Measurements from ENCODE around the gene COMMD2.

The COMMD2 gene

DNA sequence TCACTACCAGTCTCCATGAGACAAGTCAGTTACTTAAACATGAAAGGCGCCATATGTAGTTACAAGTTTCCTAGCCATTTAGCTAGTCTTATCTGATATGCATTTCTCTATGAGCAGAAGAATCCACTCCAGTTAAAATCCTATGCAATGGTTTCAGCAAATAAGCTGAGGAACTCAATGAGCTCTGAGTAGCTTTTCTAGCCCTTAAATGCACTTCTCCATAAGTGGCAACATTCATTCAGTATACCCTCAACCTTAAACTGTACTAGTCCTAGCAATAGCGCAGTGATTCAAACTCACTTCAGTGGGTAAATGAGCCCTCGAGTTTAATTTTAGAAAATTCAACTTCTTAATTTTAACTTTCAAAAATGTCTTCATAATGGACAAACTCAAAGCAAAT is 7.7 kb downstream of the COMMD2 start:
- TF ChIP-seq, protein P1, sequence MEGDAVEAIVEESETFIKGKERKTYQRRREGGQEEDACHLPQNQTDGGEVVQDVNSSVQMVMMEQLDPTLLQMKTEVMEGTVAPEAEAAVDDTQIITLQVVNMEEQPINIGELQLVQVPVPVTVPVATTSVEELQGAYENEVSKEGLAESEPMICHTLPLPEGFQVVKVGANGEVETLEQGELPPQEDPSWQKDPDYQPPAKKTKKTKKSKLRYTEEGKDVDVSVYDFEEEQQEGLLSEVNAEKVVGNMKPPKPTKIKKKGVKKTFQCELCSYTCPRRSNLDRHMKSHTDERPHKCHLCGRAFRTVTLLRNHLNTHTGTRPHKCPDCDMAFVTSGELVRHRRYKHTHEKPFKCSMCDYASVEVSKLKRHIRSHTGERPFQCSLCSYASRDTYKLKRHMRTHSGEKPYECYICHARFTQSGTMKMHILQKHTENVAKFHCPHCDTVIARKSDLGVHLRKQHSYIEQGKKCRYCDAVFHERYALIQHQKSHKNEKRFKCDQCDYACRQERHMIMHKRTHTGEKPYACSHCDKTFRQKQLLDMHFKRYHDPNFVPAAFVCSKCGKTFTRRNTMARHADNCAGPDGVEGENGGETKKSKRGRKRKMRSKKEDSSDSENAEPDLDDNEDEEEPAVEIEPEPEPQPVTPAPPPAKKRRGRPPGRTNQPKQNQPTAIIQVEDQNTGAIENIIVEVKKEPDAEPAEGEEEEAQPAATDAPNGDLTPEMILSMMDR (IDR thresholded peaks at IDR 0.05; ENCODE audit: low read depth, low read length) = no peak
- no peak overlapping the region for H3K4me3 ChIP-seq (replicated peaks in 1 of 2; ENCODE audit: low read depth in 2 of 2, low read length in 2 of 2)
- DNase-seq (ENCODE audit: low read depth in 2 of 2) = no peak

DNA sequence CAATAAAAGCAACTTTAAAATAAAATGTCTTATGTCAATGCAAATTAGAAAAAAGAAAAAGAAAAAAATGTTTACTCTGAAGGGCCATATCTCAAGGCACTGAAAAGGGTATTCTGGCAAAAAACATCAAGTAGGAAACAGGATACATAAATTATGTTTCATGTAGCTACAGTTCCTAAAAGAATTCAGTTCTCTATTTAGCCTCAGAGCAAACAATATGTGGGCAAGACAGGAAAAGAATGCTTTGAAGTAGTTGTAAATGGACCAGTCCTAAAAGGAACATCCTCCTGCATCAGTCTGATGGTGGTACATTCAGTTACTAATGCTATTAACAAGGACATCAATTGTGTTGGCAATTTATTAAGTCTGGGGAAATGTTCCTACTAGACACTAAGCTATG is 8.1 kb downstream of the COMMD2 start:
- TF ChIP-seq, protein P1 (IDR thresholded peaks at IDR 0.05; ENCODE audit: low read depth, low read length) = no peak
- no peak for DNase-seq (ENCODE audit: low read depth in 2 of 2)
- H3K4me3 ChIP-seq (replicated peaks in 1 of 2; ENCODE audit: low read depth in 2 of 2, low read length in 2 of 2) = no peak overlapping the region

DNA sequence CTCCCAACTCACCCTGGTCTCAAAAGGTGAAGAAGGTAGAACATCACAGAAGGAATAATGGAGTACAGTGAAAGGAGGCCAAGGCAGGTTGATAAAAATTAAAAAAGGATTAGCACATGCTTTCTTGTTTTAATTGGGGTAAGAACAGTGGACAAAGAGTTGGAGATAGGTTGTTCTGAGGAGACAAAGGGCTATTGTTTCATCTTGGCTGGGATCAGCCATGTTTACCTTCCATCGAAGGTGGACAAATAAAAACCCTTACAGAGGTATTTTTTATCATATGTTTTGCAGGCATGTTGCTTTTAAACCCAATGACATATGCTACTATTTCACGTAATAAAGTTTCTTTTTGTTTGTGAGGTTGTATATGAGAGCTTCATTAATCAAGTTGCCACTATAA is 12.9 kb downstream of the COMMD2 start:
- H3K4me3 ChIP-seq (replicated peaks in 1 of 2; ENCODE audit: low read depth in 2 of 2, low read length in 2 of 2) = no peak overlapping the region
- DNase-seq (ENCODE audit: low read depth in 2 of 2) = no peak
- TF ChIP-seq, protein P1 (IDR thresholded peaks at IDR 0.05; ENCODE audit: low read depth, low read length) = no peak

DNA sequence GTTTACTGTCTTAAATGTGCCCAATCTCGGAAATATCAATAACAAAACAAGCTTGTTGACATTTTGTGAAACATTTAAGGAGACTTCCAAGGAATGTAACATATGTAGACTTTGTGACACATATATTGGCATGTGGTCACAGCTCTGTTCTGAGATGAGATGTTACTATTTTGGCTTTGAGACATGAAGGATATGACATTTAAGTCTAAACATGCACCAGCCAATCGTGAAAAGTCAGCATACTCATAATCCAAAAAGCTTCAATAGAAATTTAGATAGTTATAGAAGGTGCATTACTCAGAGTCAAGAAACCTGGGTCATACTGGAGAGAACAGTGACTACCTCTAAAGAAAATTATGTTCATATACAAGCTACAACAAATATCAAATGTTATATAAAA is 13.4 kb downstream of the COMMD2 start:
- H3K4me3 ChIP-seq (replicated peaks in 1 of 2; ENCODE audit: low read depth in 2 of 2, low read length in 2 of 2) = no peak overlapping the region
- TF ChIP-seq, protein P1 (IDR thresholded peaks at IDR 0.05; ENCODE audit: low read depth, low read length) = no peak
- peak in 1 of 2 donors; percentile 2 for DNase-seq (ENCODE audit: low read depth in 2 of 2)

DNA sequence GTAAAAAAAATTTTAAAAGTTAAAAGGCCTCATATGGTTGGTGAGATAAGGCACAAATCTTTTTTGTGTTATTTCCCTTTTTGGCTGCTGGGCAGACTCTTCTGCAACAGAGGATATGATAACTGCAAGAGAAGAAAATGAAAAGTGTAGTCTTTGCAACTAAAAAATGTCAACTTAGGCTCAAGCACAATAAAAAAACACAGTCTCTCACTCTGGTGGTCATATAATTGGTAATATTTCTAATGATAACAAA is 15.4 kb downstream of the COMMD2 start:
- TF ChIP-seq, protein P1 (IDR thresholded peaks at IDR 0.05; ENCODE audit: low read depth, low read length) = no peak
- no peak overlapping the region for H3K4me3 ChIP-seq (replicated peaks in 1 of 2; ENCODE audit: low read depth in 2 of 2, low read length in 2 of 2)
- no peak for DNase-seq (ENCODE audit: low read depth in 2 of 2)

DNA sequence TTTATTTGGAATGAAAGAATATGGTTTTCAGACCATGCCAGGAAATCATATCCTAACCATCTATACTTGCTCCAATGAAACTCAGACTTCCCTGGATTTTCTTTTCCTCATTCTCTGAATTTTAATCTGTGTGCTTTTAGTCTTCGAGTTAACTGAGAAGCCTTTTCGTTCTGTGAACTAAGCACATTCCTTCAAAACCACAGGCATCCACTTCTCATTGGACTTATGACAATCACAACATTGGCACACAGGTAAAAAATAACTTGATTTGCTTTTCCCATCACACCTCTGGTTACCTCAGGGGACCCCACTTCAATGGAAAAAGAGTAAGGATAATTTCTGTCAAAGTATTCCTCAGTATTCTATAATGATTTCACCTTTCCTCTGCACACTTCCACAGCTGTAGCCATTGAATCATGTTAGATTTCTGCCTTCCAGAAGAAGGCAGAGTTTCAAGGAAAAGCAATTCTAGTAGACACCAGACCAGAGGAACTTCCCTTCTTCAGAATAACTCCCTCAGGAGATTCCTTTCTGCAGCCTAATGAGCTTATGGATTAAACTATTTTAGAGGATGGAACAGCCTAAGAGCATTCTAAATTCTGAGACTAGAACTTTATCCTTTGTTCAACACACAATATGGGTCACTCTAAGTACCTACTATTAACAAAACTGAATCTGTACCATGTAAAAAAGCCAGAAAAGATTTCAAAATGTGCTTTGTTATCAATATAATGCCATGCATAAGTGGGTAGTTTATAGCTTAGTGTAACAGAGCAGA is 15.9 kb downstream of the COMMD2 start:
- TF ChIP-seq, protein P1 (IDR thresholded peaks at IDR 0.05; ENCODE audit: low read depth, low read length) = no peak
- no peak overlapping the region for H3K4me3 ChIP-seq (replicated peaks in 1 of 2; ENCODE audit: low read depth in 2 of 2, low read length in 2 of 2)
- peak; percentile 54 to 66 for DNase-seq (ENCODE audit: low read depth in 2 of 2)

DNA sequence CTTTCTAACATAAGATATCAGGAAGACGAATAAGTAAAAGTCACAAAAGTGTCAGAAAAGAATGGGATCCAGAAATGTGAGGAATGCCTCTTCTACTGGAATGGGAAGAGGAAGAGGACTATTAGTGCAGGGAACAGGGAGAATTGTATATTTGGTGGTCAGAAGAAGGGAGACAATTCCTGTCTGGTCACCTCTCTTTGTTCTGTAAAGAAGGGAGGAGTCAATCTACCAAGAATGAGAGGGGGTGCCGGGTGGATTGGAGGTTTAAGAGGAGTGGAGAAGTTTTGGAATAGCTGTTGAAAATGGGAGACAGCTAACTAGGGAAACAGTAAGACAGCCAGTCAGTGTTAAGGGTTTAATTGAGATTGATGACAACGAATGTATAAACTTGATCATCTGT is 20.1 kb downstream of the COMMD2 start:
- H3K4me3 ChIP-seq (replicated peaks in 1 of 2; ENCODE audit: low read depth in 2 of 2, low read length in 2 of 2) = no peak overlapping the region
- TF ChIP-seq, protein P1 (IDR thresholded peaks at IDR 0.05; ENCODE audit: low read depth, low read length) = no peak

More for the DNA sequence above, 20.1 kb downstream of the COMMD2 start:
- DNase-seq (ENCODE audit: low read depth in 2 of 2) = no peak

Data from cardiac fibroblast (primary cell).